ENCODE data around the gene SMYD3. TPM values are rescaled to one million over a fixed set of nuclear protein-coding genes. Genes with fewer than 3 reads are reported as not detected.

Gene SMYD3
- total RNA-seq, 5 donors from 2014 or later (not counting 1 experiment from before 2014, with no cell fraction given): 17.7 to 37.8 (median 21.9) TPM

DNA sequence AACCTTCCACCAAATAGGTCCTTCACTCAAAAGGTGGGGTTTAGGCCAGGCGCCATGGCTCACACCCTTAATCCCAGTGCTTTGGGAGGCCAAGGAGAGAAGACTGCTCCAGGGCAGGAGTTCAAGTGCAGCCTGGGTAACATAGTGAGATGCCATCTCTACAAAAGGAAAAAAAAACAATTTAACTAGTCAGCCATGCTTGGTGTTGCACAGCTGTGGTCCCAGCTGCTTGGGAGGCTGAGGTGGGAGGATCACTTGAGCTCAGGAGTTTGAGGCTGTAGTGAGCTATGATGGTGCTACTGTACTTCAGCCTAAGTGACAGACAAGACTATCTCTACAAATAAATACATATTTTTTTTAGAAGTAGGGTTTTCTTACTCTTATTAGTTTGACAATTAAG, 734.8 kb downstream of the SMYD3 start:
- ChIA-PET POLR2A (no interaction called here), CTCF (no interaction called here)
- Histone ChIP-seq H3K4me1 (ENCODE audit: control insufficient read depth in 1 of 2, extremely low read depth in 1 of 2, insufficient read depth in 2 of 2, low read length in 2 of 2) (no peaks in the 10 kb centered on the region), H3K4me3 (ENCODE audit: control insufficient read depth in 1 of 2, extremely low read depth in 1 of 2, low read length in 1 of 2) (no peak overlapping the region), H3K36me3 (ENCODE audit: control insufficient read depth in 2 of 2, extremely low read depth in 1 of 2, insufficient read depth in 1 of 2, low read length in 1 of 2) (peaks cover 0 to 5% of the 10 kb centered on the region in 2 donors), H3K27ac (ENCODE audit: low read length) (no peak overlapping the region), H3K9me3 (no peaks in the 10 kb centered on the region), H3K27me3 (replicated peaks in 1 of 2; ENCODE audit: control insufficient read depth in 2 of 2, extremely low read depth in 1 of 2, insufficient read depth in 2 of 2, low read length in 1 of 2) (no peaks in the 10 kb centered on the region)
- no peak overlapping the region for H3K4me3 Mint-ChIP-seq
- DNase-seq: no peak
- H3K4me1 Mint-ChIP-seq: peaks cover 0 to 1% (median 0%) of the 10 kb centered on the region in 3 donors
- no peak overlapping the region for H3K27ac Mint-ChIP-seq
- WGBS (ENCODE audit: insufficient coverage): no CpG with 5 or more reads among the region's 1 CpG
- no peaks in the 10 kb centered on the region for H3K9me3 Mint-ChIP-seq
- H3K27me3 Mint-ChIP-seq: no peaks in the 10 kb centered on the region
- H3K36me3 Mint-ChIP-seq: peaks cover 26% of the 10 kb centered on the region
- ATAC-seq (replicated peaks in 1 of 4): no peak

DNA sequence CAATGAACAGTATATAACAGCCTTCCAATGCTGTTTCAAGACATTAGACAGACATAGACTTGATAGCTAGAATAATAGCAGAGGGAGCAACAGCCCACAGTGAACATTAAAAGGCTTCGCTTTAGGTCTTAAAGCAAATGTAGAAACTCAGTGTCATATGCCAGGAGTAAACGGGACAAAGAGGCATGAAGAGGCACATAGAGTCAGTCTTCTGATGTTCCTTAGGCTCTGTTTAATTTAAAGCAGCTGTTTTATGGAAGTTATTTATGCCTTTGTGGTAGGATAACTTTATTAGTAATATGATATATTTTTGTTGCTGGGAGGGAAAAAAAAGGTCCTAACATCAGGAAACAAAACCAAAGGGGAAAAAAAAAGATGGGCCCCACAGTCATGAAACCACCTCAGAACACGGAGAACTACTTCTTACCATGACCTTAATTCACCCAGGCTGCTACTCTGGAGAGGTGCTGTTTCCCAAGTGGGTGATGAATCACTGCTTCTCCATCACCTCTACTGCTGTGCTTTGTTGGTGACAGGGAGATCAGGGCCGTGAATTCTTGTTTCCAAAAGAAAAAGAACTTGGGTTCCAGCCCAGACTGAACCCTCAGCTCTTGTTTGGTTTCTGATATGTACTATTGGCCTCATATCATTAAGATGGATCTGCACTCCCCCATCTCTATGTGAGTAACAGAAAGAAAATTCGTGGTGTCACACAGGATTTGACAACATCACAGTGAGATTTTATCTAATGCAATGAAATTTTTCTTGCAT, 735.4 kb downstream of the SMYD3 start:
- Mint-ChIP-seq H3K27me3 (no peaks in the 10 kb centered on the region), H3K4me1 (peaks cover 0 to 1% (median 0%) of the 10 kb centered on the region in 3 donors), H3K4me3 (no peak overlapping the region), H3K9me3 (no peaks in the 10 kb centered on the region), H3K36me3 (peaks cover 32% of the 10 kb centered on the region), H3K27ac (no peak overlapping the region)
- H3K4me1 ChIP-seq (ENCODE audit: control insufficient read depth in 1 of 2, extremely low read depth in 1 of 2, insufficient read depth in 2 of 2, low read length in 2 of 2): no peaks in the 10 kb centered on the region
- DNase-seq: no peak
- no peak overlapping the region for H3K27ac ChIP-seq (ENCODE audit: low read length)
- no peak overlapping the region for H3K4me3 ChIP-seq (ENCODE audit: control insufficient read depth in 1 of 2, extremely low read depth in 1 of 2, low read length in 1 of 2)
- no peaks in the 10 kb centered on the region for H3K9me3 ChIP-seq
- POLR2A ChIA-PET: no interaction called here
- ATAC-seq (replicated peaks in 1 of 4): no peak
- peaks cover 0 to 5% of the 10 kb centered on the region in 2 donors for H3K36me3 ChIP-seq (ENCODE audit: control insufficient read depth in 2 of 2, extremely low read depth in 1 of 2, insufficient read depth in 1 of 2, low read length in 1 of 2)
- no peaks in the 10 kb centered on the region for H3K27me3 ChIP-seq (replicated peaks in 1 of 2; ENCODE audit: control insufficient read depth in 2 of 2, extremely low read depth in 1 of 2, insufficient read depth in 2 of 2, low read length in 1 of 2)
- CTCF ChIA-PET: no interaction called here
- WGBS (ENCODE audit: insufficient coverage): 82% methylated on average over 3 of the region's 5 CpGs

DNA sequence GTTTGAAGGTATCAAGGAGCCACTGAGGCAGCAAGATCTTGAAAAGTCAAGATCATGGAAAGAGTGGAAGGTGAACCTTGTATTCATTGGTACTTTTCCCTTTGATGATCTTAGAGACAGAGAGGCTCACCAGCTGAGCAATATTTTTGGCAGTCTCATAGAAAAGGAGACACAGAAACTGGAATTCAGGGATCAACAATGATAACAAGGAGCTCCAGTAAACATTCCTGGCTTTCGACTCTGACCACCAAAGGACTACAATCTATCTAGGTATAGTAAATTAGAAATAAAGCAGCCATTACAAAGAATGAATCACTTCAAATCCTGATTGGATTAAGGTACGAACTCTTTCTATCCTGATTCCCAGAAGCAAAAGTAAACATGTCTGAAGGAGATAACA, 736.9 kb downstream of the SMYD3 start:
- no peaks in the 10 kb centered on the region for H3K9me3 ChIP-seq
- no peak overlapping the region for H3K27ac ChIP-seq (ENCODE audit: low read length)
- Mint-ChIP-seq H3K36me3 (peaks cover 40% of the 10 kb centered on the region), H3K4me1 (peaks cover 0 to 1% (median 0%) of the 10 kb centered on the region in 3 donors), H3K9me3 (no peaks in the 10 kb centered on the region), H3K27me3 (no peaks in the 10 kb centered on the region), H3K4me3 (no peak overlapping the region), H3K27ac (no peak overlapping the region)
- no peak for ATAC-seq (replicated peaks in 1 of 4)
- DNase-seq: no peak
- peaks cover 0 to 5% of the 10 kb centered on the region in 2 donors for H3K36me3 ChIP-seq (ENCODE audit: control insufficient read depth in 2 of 2, extremely low read depth in 1 of 2, insufficient read depth in 1 of 2, low read length in 1 of 2)
- no peaks in the 10 kb centered on the region for H3K27me3 ChIP-seq (replicated peaks in 1 of 2; ENCODE audit: control insufficient read depth in 2 of 2, extremely low read depth in 1 of 2, insufficient read depth in 2 of 2, low read length in 1 of 2)
- ChIA-PET CTCF (no interaction called here), POLR2A (interaction anchor here in 1 of 2 donors (0.6 kb wide), 1 partner anchor 59 kb away, joined by 12 read pairs; no protein-coding TSS in a partner anchor)
- no peaks in the 10 kb centered on the region for H3K4me1 ChIP-seq (ENCODE audit: control insufficient read depth in 1 of 2, extremely low read depth in 1 of 2, insufficient read depth in 2 of 2, low read length in 2 of 2)
- no CpG with 5 or more reads among the region's 2 CpGs for WGBS (ENCODE audit: insufficient coverage)
- H3K4me3 ChIP-seq (ENCODE audit: control insufficient read depth in 1 of 2, extremely low read depth in 1 of 2, low read length in 1 of 2): no peak overlapping the region

DNA sequence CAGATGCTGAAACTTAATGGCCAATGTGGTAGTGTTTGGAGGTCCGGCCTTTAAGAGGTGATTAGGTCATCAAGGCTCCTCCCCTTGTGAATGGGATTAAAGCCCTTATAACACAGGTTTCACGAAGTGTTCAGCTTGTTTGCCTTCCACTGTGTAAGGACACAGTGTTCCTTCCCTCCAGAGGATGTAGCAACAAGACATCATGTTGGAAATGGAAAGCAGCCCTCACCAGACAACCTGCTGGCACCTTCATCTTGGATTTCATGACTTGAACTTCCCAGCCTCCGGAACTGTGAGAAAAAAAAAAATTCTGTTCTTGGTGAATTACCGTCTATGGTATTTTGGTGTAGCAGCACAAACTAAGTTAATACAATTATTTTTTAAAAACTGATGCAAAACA, 738.5 kb downstream of the SMYD3 start:
- H3K36me3 ChIP-seq (ENCODE audit: control insufficient read depth in 2 of 2, extremely low read depth in 1 of 2, insufficient read depth in 1 of 2, low read length in 1 of 2): peaks cover 0 to 7% of the 10 kb centered on the region in 2 donors
- H3K4me1 Mint-ChIP-seq: peaks cover 0 to 1% (median 0%) of the 10 kb centered on the region in 3 donors
- WGBS (ENCODE audit: insufficient coverage): no CpG with 5 or more reads among the region's 4 CpGs
- ChIA-PET CTCF (no interaction called here), POLR2A (no interaction called here)
- ATAC-seq (replicated peaks in 1 of 4) (no peak), DNase-seq (no peak)
- H3K4me3 ChIP-seq (ENCODE audit: control insufficient read depth in 1 of 2, extremely low read depth in 1 of 2, low read length in 1 of 2): no peak overlapping the region
- H3K4me3 Mint-ChIP-seq: no peak overlapping the region
- no peak overlapping the region for H3K27ac Mint-ChIP-seq
- H3K27ac ChIP-seq (ENCODE audit: low read length): no peak overlapping the region
- no peaks in the 10 kb centered on the region for H3K27me3 Mint-ChIP-seq
- H3K9me3 ChIP-seq: no peaks in the 10 kb centered on the region
- H3K4me1 ChIP-seq (ENCODE audit: control insufficient read depth in 1 of 2, extremely low read depth in 1 of 2, insufficient read depth in 2 of 2, low read length in 2 of 2): no peaks in the 10 kb centered on the region
- H3K27me3 ChIP-seq (replicated peaks in 1 of 2; ENCODE audit: control insufficient read depth in 2 of 2, extremely low read depth in 1 of 2, insufficient read depth in 2 of 2, low read length in 1 of 2): no peaks in the 10 kb centered on the region
- H3K36me3 Mint-ChIP-seq: peaks cover 49% of the 10 kb centered on the region
- H3K9me3 Mint-ChIP-seq: no peaks in the 10 kb centered on the region

DNA sequence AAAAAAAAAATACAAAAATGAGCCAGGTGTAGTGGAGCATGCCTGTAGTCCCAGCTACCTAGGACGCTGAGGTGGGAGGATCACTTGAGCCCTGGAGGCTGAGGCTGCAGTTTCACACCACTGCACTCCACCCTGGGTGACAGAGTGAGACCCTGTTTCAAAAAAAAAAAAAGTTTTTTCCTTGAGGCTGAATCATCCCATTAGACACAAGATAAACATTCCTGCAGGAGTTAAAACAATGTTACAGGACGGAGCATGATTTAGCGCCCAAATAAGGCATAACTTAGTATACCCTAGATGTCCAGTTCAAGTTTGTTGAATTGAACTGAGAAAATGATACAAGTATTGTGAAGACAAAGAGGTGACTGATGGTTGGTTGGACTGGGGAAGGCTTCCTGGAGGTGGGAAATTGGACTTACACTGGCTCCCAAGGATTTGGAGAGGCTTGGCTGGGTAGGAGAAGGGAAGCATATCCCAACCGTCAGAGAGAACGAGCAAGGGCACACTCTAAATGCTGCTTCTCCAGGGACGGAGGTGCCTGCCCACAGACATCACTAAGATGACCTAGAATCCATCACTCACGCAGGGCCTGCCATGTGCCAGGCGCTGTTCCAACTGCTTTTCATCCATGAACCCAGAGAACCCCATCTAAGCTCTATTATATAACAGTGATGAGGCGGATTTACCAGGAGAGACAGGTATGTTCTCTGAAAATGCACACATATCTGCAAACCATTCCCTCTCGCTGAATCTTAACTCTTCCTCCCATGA, 741.7 kb downstream of the SMYD3 start:
- no peak overlapping the region for H3K27ac ChIP-seq (ENCODE audit: low read length)
- POLR2A ChIA-PET: no interaction called here

DNA sequence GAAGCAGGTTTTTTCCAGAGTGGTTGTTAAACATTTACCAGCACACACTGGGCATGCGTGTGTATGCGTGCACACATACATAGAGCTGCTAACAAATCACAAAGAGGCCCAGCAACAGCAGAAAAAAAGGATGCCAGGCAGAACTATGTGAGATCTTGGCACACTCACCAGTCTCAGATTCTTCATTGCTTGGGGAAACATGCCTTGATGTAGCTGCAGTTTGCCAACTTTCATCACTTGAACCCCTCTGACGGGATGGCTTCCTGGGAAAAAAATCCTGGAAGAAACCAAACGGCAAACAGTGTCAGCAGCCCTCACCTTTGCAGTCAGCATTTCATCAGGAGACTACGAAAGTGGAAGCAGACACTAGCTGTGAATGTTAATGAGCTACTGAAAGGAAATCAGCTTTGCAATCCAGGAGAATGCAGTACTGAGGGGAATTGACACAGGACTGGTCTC, 743.2 kb downstream of the SMYD3 start:
- Mint-ChIP-seq H3K27ac (no peak overlapping the region), H3K4me1 (no peaks in the 10 kb centered on the region), H3K27me3 (no peaks in the 10 kb centered on the region), H3K36me3 (peaks cover 78% of the 10 kb centered on the region), H3K4me3 (no peak overlapping the region), H3K9me3 (peaks cover 0 to 8% (median 2%) of the 10 kb centered on the region in 3 donors)
- CTCF ChIA-PET: no interaction called here
- 100% methylated on average over 2 of the region's 5 CpGs for WGBS (ENCODE audit: insufficient coverage)
- H3K36me3 ChIP-seq (ENCODE audit: control insufficient read depth in 2 of 2, extremely low read depth in 1 of 2, insufficient read depth in 1 of 2, low read length in 1 of 2): peaks cover 4 to 7% of the 10 kb centered on the region in 2 donors
- H3K27me3 ChIP-seq (replicated peaks in 1 of 2; ENCODE audit: control insufficient read depth in 2 of 2, extremely low read depth in 1 of 2, insufficient read depth in 2 of 2, low read length in 1 of 2): no peaks in the 10 kb centered on the region
- H3K4me1 ChIP-seq (ENCODE audit: control insufficient read depth in 1 of 2, extremely low read depth in 1 of 2, insufficient read depth in 2 of 2, low read length in 2 of 2): no peaks in the 10 kb centered on the region
- ATAC-seq (replicated peaks in 1 of 4): no peak
- no peak overlapping the region for H3K4me3 ChIP-seq (ENCODE audit: control insufficient read depth in 1 of 2, extremely low read depth in 1 of 2, low read length in 1 of 2)
- no peak overlapping the region for H3K27ac ChIP-seq (ENCODE audit: low read length)
- POLR2A ChIA-PET: no interaction called here
- no peak for DNase-seq
- H3K9me3 ChIP-seq: no peaks in the 10 kb centered on the region

More for the DNA sequence above, 741.7 kb downstream of the SMYD3 start:
- ATAC-seq (replicated peaks in 1 of 4) (no peak), DNase-seq (no peak)
- Histone ChIP-seq H3K36me3 (ENCODE audit: control insufficient read depth in 2 of 2, extremely low read depth in 1 of 2, insufficient read depth in 1 of 2, low read length in 1 of 2) (peaks cover 4 to 7% of the 10 kb centered on the region in 2 donors), H3K27me3 (replicated peaks in 1 of 2; ENCODE audit: control insufficient read depth in 2 of 2, extremely low read depth in 1 of 2, insufficient read depth in 2 of 2, low read length in 1 of 2) (no peaks in the 10 kb centered on the region), H3K9me3 (no peaks in the 10 kb centered on the region), H3K4me3 (ENCODE audit: control insufficient read depth in 1 of 2, extremely low read depth in 1 of 2, low read length in 1 of 2) (no peak overlapping the region), H3K4me1 (ENCODE audit: control insufficient read depth in 1 of 2, extremely low read depth in 1 of 2, insufficient read depth in 2 of 2, low read length in 2 of 2) (no peaks in the 10 kb centered on the region)
- H3K36me3 Mint-ChIP-seq: peaks cover 75% of the 10 kb centered on the region
- H3K4me1 Mint-ChIP-seq: no peaks in the 10 kb centered on the region
- CTCF ChIA-PET: no interaction called here
- H3K27ac Mint-ChIP-seq: no peak overlapping the region
- H3K4me3 Mint-ChIP-seq: no peak overlapping the region
- H3K9me3 Mint-ChIP-seq: no peaks in the 10 kb centered on the region
- no peaks in the 10 kb centered on the region for H3K27me3 Mint-ChIP-seq
- 92% methylated on average over 5 of the region's 10 CpGs for WGBS (ENCODE audit: insufficient coverage)
